Activated CD4-positive, alpha-beta T cell treated with anti-CD3 and anti-CD28 coated beads for 4 hours (primary cell): Measurements from ENCODE around the gene PRKN.

Source experiments
- DNase-seq, 2 donors: peaks; one replicate each; pipeline ENCODE4 v3.0.0-alpha.2; 2020

Gene PRKN

DNA sequence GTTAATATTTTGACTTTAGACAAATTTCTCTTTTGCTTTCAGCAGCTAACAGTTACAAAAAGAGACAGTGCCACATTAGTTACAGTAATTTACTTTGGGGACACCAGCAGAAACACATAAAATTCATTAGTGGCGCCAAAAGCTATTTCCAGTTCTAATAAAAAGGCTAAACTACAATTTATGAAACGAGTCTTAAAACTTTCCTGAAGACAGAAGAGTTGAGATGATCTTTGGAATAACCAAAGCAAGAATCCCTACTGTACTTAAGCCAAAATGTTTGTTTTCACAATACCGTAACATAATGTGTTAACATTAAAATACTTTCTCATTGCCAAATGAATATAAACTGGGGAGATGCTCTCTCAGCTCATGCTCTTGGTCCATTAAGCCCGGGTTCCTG, 1103.5 kb downstream of the PRKN start:
- no peak for DNase-seq

DNA sequence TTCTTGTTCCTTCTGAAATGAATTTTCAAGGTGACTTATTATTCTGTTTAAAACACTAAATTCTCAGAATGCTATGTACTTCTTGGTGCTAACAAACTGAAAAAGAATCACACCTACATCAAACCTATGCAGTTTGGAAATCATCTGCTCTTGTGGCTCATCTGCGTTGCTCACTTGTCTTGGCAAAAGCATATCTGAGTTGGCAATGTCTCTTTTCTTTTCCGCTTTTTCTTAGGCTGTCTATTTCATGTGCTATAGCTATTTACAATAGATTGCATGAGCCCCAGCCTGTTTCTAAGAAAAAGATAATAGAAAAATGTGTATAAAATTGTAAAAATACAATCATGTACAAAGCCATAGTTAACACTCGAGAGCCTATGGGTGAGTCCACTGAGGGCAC, 1104.8 kb downstream of the PRKN start:
- no peak for DNase-seq

- DNase-seq, result no peak
Measured at GRCh38 chr6:161618831-161619454, 1108.6 kb downstream of the PRKN start.

DNA sequence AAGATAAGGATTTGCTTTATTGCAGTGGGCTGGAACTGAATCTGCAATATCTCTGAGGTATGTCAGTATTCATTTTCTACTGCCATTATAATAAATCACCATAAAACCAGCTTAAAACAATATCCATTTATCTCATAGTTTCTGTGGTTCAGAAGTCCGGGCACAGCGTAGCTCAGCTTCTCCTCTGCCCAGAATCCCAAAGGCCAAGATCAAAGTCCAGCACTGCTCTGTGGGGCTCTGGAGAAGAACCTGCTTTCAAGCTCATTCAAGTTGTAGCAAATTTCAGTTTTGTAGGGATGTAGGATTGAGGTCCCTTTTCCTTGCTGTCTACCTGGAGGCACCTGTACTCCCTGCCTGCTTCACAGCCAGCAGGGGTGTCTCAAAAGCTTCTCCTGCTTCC, 1113.9 kb downstream of the PRKN start:
- no peak for DNase-seq

DNA sequence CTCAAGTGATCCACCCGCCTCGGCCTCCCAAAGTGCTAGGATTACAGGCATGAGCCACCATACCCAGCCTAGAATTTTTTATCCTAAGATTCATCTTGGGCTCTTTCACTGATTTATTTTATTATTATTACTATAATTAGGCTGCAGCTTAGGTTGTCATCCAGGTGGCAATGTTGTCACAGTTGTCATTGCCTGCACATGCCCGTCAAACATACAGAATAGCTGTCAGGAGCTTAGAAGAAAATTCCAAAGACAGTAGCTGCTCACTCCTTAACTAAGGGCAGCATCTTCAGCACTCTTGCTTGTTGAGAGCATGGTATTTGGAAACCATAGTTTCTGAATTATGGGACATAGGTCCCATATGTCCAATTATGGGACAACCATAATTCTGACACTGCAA, 1118.8 kb downstream of the PRKN start:
- no peak for DNase-seq

DNA sequence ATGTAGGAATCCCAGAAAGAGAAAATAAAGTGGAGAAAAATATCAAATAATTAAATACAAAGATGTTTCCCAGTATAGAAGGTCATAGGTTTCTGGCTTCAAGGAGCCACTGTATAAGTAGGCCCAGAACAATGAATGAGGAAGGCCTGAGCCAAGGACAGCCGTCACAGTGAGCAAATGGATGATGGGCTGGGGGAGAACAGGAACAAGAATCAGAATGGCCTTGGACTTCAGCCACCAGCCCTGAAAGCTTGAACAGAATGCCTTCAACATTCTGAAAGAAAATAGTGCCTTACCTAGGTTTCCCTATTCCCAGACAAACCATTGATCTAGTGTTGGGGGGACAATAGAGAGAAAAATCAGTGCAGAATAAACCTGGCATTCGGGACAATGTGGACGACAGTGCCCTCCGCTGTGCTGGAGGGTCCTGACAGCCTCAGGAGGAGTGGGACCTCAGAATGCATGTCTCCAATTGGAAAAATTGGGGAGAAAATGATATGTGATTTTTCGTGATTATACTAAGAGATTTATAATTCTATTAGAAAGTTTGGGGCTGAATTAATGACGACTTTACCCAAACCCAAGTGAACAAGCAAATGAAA, 1119.8 kb downstream of the PRKN start:
- no peak for DNase-seq

- no peak for DNase-seq
Measured at GRCh38 chr6:161602359-161602758, 1125.2 kb downstream of the PRKN start.

DNA sequence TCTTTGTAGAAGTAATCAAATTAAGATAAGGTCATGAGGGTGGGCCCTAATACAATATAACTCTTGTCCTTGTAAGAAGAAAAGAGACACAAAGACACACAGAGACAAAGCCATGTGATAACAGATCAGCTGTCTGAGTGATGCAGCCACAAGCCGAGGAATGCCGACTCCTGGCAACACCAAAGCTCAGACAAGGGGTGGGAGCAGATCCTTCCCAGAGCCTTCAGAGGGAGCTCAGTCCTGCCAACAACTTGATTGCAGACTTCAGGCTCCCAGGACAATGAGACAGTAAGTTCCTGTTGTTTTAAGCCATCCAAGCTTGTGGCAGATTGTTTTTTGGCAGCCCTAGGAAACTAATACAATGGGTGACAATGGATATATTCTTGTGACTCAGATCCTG, 1128.7 kb downstream of the PRKN start:
- no peak for DNase-seq

DNA sequence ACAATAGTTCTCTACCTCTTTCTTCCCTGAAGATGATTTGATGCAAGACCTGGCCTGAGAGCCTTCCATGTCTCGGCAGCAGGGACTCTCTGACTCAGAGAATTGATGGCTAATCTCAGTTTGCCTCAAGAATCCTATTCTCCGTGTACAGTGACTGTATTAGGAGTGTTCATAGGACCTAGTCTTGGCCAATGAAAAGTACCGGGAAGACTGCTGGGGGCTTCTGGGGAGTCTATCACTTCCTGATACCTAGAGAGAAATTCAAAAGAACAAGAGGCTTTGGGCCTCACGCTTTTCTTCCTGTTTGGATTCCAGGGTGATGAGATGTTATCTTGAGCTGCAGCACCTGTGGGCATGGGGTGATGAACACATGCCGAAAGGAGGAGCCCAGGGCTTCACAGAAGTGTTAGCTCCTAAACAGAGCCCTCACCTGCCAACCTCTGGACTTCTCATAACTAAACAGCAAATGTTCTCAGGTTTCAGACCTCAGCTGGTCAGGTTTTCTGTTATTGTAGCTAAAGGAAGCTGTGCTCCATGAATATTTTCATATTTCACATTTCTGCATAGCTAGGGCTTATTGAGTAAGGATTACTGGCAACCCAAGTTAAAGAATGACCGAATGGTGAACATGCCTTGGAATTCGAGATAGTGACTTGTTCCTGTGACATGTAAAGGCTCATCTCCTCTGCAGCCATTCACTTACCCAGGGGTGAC, 1130.6 kb downstream of the PRKN start:
- DNase-seq, result no peak

DNA sequence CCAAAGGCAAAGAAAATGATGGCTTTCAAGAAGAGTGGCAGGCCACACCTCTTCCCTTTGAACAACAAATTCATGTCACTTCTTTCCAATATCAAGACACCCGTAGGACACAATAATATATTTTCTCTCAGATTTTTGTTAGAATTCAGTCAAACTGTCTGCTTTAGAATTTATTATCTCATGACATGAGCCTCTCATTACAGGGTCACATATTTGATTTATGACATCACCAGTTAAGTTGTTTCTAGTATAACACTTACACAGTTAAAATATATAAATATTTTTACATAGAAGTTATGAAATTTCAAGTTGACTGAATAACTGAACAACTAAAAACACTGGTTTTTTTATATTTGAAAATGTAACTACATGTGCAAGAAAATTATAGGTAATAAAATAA, 1133.2 kb downstream of the PRKN start:
- no peak for DNase-seq

DNA sequence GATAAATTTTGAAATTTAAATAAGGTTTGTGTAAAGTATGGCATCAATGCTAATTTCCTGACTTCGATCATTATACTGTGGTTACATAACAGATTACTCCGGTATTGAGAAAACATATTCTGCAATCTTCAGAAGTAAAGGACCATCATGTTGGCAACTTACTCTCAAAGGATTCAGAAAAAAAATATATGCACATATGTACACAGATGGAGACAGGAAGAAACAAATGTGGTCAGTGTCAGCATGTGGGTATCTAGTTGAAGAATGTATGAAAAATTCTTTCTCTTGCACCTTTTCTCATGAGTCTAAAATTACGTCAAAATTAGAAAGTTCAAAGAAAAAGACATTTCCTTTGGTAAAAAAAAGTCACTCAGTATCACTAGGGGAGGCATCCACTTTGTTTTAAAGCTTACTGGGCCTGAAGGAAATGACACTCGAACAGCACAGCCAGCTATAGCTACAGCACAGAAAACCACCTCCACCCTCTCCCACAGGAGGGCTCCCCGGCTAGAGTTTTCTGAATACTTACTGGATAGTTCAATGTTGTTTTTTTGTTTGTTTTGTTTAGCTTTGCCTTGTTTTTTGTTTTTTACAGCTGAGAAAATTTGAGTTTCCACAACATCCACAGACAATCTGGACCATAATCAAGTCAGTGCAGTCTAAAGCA, 1136.5 kb downstream of the PRKN start:
- DNase-seq, result no peak

- DNase-seq, result no peak
Measured at GRCh38 chr6:161586887-161587286, 1140.7 kb downstream of the PRKN start.

- no peak for DNase-seq
Measured at GRCh38 chr6:161584621-161585340, 1142.8 kb downstream of the PRKN start.

- DNase-seq, result no peak
Measured at GRCh38 chr6:161584051-161584450, 1143.5 kb downstream of the PRKN start.

GRCh38 chr6:161583584-161583983, 1144.0 kb downstream of the PRKN start:
- DNase-seq, result no peak

GRCh38 chr6:161578478-161578877, 1149.1 kb downstream of the PRKN start:
- no peak for DNase-seq

DNA sequence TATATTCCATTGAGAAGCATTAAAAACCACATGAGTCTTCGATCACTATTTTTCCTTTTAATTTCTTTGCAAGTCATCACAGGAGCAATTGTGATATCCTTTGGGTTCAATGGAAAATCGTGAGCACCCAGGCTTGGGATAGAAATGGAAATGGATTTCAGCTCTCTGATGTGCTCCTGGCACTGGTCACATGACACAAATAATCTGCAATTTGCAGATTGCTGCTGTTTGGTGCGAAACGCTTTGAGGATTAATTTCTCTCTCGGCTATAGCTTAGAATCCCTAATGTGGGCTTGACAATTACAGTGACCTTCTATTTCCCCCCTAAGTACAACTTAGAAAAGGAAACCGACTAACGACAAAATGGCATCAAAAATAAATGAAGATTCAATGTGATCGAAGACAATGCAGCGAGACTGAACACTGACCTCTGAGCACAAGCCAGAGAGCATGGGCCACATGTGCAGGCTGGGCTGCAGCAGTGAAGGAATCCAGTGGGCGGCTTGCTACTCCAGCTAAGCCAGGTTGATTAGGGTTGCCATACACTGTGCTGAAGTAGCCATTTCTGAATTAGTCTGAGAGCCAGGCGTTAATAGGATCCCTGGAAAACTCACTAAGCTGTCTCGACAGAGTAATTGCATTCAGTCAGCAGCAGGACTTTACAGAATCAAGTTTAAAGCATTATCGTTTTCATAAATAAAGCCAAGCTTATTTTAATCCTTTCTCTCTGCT, 1151.9 kb downstream of the PRKN start:
- no peak for DNase-seq

DNA sequence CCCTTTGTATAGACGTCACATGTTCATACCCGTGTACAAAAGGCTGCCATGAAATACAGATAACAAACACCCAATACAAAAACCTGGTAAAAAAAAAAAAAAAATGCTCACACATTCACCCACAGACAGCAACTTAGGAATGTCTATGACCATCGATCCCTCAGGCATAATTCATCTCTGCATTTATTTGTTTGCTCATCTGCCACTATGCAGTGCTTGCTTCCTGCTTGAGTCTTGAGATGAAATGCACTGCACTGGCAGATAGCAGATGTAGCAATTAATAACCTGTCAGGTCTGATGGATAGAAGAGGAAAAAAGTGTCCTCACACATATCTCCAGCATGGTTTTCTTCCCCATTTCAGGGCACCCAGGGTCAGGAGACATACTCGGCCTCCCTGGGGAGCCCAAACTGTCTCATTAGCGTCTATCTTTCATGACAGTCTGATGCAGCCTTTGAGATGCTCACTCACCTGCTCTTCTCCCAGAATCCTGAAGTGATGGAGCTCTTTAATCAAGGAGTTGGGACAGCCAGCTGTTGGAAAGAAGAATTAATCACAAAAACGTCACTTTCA, 1158.6 kb downstream of the PRKN start:
- no peak for DNase-seq

DNA sequence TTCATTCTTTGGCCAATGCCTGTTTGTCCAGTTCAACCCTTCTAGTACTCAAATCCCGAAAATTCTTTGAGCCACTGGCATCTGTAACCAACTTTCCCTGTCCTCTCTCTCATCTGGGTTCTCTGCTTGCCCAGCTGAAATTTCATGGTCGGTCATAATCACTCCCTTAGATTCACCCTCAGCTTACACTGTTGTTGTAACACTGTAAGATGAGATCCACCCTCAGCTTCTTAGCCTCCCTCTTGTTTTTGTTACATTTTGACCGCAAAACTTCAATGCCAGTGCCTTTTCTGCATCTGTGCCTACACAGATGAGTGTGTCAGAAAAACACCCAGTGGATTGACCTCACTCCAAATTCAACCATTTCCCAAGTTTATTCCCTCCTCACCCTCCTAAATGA, 1162.6 kb downstream of the PRKN start:
- DNase-seq, result no peak

DNA sequence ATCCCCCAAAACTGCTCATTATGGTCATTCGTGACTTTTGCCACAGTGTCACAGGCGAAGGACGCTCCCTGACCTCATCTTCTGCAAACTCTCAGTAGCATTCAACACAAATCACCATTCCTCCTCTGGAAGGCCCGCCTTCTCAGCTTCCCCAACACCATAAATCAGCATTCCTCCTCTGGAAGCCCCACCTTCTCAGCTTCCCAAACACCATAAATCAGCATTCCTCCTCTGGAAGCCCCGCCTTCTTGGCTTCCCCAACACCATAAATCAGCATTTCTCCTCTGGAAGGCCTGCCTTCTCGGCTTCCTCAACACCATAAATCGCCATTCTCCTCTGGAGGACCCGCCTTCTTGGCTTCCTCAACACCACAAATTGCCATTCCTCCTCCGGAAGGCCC, 1165.7 kb downstream of the PRKN start:
- DNase-seq, result no peak

DNA sequence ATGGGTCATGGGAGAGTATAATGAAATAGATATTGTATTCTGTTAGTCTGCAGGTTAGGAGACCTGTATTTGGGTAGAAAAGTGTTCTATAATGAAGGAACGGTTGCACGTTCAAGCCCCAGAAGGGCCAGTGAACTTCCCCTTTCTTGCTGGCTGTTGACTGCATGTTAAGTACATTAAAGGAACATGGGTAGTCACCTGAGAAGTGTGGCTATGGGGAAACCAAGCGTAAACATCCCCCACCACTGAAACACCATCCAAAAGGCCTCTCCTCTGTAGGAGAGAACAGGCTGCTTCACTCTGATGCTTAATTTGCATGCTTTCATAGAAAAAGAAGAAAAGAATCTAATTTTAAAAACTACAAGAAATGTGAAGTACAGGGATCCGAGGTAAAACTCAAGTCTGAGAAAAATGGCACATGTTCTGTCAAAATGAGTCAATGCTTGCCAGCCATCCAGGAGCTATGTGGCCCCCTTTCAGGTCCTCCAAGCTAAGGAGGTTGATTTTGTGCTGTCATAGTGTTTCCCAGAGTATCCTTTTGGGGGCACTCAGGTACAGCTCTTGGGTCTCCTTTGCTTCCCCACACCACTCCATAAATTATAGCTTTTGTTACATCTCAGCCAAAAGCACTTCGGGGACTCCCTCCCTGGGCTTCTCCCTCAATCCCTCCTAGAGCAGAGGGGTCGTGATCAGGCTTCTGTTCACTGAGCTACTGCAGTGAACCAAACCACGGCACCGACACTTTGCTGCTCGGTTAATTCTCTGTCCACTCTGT, 1170.0 kb downstream of the PRKN start:
- DNase-seq, result no peak
